ENCODE data around the gene ZFYVE21.

The ZFYVE21 gene

DNA sequence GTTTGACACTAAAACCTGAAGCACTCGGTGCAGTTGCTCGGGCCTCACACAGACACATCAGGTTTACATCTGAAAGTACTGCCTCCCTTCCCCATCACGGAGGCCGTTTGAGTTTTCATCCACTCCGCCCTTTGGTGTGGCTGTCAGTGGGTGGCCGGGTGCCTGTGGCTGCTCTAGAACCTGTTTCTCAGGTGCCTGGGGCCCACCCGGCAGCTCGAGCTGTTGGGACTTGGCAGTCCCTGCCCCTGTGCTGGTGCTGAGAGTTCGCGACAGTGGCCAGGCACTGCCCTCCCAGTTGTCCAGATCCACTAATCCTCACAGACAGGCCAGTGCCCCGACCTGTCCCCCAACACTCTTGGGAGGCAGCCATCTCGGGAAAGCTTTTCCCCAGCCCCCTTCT, 22.7 kb upstream of the ZFYVE21 start:
- DNase-seq = no peak

DNA sequence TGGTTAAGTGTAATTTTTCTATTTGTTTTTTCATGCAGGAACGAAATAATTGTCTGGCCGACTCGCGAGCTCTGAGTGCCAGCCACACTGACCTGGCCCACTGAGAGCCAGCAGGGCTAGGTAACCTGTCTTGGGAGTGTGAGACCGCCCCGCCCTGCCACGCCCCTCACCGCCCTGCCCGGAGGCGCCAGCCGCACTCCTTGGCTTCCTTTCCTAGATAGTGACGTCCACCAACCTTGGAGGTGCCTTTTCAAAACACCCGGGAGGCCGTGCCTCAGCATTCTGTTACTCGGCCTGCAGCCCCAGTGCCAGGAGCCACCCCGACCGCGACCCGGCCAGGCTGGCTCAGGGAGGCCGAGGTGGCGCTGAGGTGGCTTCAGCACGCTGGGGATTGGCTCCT, 22.1 kb upstream of the ZFYVE21 start:
- no peak for DNase-seq

- peak; percentile 7 for DNase-seq
Observed at GRCh38 chr14:103694572-103695026, 21.0 kb upstream of the ZFYVE21 start.

DNA sequence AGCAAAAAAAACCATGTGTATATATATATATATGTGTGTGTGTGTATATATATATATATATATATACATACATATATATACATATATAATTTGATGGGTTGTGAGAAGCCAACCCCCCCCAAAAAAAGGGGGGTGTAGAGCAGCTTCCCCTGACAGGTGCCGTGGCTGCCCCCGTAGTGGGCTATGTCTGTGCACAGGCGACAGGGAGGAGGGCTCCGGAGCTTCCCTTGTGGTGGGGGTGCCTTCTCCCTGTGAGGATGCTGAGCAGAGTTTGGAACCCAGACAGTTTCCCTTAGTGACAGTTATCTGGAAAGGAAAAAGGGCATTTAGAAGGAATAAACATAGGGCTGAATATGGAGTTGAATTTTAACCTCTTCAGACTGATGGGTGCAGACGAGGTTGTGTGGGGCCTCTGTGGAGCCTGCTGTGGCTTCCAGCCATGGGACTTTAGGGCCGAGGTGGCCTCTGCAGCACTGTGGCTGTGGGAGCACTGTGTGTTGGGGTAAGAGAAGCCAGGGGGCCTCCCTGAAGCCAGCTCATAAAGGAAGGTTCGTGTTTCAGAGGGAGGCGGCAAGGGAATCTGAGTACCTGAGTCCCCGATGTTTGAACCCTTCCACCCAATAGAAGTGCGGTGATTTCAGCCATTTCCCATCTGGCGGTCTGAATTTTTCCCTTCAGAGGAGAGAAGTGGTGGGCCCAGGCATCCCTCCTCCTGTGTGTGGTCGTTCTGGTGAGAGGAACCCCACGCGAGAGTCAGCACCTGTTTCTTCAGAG, 20.1 kb upstream of the ZFYVE21 start:
- DNase-seq = no peak

DNA sequence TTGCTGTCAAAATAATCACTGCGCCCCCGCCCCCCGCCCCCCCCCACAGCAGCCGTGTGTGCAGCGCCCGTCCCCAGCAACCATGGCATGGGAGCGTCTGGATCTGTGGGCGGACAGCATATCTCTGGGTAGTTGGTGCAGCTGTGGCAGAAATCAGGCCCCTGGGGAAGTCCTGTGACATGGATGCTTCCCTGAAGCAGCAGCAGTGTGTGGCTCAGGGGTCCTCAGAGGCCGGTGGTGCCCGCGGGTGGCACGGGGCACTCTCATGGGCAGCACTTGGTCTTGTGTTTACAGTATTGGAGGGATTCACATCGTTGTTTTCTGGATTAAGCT, 19.6 kb upstream of the ZFYVE21 start:
- no peak for DNase-seq

DNA sequence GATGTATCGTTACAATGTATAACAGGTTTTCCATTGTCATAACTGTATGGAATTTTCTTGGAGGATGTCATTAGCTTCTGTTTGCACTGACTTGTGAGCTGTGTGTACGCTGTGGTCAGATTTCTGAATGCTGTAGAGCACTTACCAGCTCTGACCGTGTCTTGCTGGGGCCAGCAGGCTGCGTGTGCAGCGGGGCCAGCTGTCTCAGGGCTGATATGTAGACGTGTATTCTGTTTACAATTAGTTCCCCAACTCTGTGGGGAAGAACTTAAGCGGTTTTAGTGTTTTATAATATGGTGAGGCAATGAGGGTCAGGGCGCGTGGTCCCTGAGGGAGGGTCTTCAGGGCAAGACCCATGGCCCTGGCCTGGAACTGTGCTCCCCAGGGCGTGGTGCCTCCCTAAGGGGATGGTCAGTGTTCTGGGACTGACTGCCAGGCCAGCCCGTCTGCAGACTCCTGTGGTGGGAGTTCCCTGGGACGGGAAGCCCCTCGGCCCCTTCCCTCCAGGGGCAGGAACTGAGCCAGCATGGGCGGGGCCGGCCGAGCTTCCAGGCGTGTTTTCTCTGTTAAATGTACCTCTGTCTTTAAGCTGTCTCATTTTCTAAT, 19.0 kb upstream of the ZFYVE21 start:
- DNase-seq = no peak

- no peak for DNase-seq
Observed at GRCh38 chr14:103697206-103697602, 18.4 kb upstream of the ZFYVE21 start.

DNA sequence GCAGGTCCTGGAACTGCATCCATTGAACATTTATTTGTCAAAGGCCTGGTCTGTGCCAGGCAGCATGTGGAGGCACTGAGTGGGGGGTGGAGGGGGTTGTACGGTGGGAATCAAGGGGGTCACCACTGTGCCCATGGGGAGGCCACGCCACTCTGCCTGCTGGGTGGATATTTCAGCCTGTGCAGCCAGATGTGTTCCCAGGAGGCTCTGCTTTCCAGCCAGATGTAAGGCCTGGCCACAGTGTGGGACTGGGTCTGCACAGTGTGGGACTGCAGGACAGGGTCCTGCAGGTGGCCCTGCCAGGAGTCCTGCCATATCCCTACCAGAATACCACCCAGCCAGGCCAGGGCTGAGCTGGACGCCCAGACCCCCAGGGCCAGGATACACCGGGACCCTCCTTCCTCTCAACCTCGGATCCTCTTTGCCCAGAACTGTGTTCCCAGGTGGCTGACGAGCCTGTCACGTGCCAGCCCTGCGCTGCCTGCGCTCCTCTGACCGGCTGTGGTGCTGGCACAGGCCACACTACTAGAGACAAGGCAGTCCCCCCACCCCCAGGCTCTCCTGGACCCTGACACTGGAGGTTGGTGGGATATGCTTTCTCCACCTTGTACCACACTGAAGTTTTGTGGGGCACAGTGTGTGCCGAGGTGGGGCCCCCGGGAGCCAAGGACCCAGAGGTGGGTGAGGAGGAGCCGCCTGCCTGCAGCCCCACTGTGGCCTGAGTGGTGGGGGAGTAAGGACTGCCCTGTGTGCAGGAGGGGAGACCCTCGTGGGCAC, 17.8 kb upstream of the ZFYVE21 start:
- DNase-seq = no peak

GRCh38 chr14:103698380-103699260, 17.0 kb upstream of the ZFYVE21 start:
- no peak for DNase-seq

- no peak for DNase-seq
Observed at GRCh38 chr14:103699261-103699661, 16.3 kb upstream of the ZFYVE21 start.

DNA sequence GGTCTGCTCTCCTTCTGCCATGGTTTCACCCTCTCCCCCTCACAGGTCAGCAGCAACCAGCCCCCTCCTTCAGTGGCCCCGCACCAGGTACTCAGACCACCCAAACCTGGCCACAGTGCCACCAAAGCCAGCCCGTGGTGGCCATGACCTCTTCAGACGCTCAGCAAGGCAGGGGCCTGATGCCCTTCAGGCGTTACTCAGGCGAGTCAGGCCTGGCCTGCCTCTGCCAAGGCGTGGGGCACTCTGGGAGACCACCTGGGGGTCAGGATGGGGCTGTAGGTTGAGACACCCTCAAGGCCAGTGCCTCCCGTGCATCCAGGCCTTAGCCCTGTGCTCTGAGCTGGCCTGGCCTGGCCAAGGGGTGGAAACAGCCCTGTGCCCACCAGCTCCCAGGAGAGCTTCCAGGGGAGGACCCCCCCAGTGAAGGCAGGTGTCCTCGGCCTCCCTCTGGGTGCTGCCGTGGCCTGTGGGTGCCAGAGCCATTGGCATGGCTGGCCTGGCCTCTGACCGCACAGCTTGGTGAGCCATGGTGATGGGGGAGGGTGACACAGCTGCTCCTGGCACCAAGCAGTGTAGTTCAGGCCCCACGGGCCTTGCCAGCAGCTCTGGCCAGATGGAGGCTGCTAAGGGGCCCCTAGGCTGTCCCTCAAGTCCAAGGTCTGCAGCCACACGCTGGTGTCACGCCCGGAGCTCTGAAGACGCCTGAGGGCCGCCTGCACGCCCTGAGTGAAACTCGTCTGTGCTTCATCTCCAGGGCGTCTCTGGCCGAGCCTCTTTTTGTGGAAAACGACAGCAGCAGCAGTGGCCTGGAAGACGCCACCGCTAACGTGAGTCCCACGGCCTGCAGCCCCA, 15.5 kb upstream of the ZFYVE21 start:
- DNase-seq = peak; percentile 58

- no peak for DNase-seq
Observed at GRCh38 chr14:103700753-103701490, 14.7 kb upstream of the ZFYVE21 start.

GRCh38 chr14:103702095-103702494, 13.5 kb upstream of the ZFYVE21 start:
- DNase-seq = no peak

- DNase-seq = no peak
Observed at GRCh38 chr14:103702497-103703432, 12.8 kb upstream of the ZFYVE21 start.

- no peak for DNase-seq
Observed at GRCh38 chr14:103703433-103704385, 11.9 kb upstream of the ZFYVE21 start.

DNA sequence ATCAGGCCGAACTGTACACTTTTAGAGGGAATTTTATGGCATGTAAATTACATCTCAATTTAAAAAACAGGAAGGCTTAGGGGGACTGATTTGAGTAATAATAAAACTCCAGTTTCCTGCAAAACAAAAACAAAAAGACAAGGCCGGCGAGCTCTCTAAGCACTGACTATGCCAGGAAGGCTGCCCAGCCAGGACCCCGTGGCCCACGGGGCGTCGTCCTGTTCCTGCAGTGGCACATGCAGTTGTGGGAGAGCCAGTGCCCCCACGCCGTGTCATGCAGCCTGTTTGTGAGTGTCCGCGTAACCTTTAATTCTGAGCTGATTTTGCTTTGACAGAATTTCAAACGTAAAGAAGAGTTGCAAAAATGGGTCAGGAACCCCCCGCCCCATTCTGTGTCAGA, 10.9 kb upstream of the ZFYVE21 start:
- DNase-seq = no peak

DNA sequence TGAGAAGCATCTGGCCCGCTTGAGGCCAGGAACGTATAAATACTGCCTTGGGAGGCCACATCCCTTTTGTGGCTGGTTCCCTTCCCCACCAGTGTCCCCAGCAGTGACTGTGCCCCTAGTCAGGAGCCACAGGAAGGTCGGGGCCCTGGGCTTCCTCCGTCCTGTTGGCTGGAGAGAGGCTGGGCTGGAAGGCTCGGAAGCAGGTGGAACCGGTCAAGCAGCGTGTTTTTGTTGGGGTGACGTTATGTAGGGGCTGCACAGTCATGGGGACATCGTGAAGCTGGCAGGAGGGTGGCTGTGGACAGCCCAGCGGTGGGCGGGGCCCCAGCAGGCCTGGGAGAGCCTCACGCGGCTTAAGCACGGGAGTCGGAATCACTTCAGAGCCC, 10.5 kb upstream of the ZFYVE21 start:
- no peak for DNase-seq

DNA sequence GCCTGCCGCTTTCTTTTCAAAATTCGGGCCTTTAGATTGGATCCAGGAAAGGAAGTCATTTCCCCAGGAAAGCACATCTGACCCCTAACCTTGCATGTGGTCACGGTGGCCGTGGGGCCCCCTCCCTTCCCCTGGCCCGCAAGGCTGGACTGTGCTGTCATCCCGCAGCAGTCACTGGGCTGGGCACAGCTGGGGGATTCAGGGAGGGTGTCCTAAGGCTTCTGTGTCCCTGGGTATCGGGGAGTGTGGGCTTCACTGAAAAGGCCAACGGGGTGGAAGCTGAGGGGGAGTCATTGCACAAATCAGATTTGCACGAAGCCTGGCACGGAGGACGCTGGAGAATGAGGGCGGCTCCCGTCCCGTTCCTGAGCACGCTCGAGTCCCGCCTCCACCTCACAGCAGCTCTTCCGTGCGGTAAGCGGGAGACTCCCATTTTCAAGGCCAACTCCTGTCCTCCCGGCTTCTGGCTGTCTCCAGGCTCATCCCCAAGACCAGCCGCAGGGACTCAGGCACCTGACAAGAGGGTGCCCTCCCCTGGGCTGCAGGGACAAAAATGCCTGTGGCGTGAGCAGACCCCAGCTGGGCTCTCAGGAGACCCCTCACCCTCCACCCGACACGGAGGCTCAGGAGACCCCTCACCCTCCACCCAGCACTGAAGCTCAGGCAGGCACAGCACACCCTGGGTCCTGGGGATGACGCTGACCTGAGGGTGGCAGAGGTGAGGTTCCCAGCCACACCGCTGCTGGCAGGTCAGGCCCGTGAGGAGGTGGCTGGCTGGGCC, 9.9 kb upstream of the ZFYVE21 start:
- no peak for DNase-seq

All from midbrain (tissue), 1 donor.